Kidney tubule cell (primary cell): ENCODE measurements around the gene NUP88.

Experiments
- DNase-seq: peaks from one replicate; pipeline ENCODE4 v3.0.0-alpha.2; 2018; ENCODE audit warnings: low spot score

NUP88 gene

GRCh38 chr17:5419959-5420653 is 644 bp upstream of the NUP88 start, which contains the start of gene RPAIN:
Gene RPAIN, plus strand, starts transcription at chr17:5420182. Its CDS starts 29 bp downstream, at chr17:5420211.
- peak; percentile 90 for DNase-seq

DNA sequence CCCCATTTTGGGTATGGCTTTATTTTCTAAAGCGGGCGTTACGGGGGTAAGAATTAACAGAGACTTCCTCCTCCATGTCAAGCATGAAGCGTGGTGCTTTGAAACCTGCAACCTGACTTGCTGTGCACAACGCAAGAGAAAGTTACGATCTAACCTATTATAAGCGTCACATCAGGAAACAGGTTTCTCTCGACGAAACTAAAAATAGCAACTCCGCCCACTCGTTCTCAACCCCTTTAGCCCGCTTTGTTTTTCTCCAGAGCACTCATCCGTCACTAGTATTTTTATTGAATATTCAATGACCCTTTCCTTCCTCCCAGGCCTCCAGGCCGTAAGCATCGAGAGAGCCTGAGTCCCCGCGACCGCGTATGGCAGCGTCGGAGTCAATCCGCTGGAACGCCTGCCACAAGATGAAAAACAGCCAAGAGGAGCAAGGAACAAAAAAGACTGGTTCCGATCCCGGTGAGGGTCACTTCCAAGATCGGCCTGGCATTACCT is 555 bp downstream of the NUP88 start:
- DNase-seq, result peak; percentile 88

DNA sequence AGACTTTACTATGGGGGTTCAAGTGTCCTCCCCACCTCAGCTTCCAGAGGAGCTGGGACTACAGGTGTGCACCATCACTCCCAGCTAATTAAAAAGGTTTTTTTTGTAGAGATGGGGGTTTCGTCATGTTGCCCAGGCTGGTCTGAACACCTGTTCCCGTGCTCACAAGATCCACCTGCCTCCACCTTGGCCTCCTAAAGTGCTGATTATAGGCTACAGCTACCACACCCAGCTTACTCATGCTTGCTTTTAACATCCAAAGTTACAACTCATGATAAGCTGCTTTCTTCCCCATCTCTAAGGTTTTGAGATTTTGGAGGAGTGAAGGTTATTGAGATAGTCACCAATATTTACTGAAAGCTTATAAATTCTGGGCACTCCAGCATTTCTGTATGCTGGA is 2.6 kb downstream of the NUP88 start:
- DNase-seq, result no peak

GRCh38 chr17:5413682-5414081 is 5.8 kb downstream of the NUP88 start:
- peak; percentile 68 for DNase-seq

DNA sequence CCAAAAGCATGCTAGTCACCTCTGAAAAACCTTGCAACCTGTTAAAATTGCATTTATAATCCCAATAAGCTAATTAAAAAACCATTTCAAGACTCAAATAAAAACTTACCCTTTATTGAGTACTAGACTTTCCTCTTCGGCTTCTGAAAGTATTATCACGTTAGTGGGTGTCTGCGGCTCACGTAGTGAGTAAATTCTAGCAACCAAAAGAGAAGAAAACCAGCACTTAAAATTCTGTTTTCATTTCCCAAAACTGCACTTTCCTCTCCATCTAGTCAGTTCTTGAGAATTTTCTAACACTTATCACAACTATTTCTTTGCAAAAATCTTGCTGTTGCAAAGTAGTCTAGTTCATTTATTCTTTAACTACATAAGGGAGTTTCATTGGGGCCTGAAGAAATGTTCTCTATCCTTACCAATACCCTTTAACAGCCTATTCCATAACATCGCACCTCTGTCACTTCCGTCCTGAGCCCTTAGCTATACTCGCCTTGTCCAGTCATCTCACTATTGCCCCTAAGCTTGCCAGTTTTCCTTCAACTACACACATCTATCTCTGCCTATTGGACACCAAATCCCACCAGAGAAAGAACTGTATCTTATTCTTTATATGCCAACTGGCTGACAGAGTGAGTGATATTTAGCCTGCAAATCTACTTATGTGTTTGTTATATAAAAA is 8.7 kb downstream of the NUP88 start:
- no peak for DNase-seq

DNA sequence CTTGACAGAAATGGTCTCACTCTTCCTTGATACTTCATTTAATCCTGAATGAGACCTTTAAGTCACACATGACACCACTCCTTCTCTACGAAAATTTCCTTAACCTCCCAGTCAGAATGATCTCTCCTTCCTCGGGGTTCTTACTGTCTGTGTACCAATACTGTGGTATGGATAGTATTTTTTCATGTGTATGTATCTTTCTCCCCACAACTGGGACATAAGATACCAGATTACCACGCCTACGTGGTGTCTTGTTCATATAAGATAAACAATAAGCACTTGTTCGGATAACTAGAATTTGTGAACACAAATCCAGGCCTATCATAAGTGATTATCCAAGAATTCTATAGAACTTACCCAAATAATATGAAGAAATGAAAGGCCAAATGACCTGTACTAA is 11.3 kb downstream of the NUP88 start:
- DNase-seq, result no peak

DNA sequence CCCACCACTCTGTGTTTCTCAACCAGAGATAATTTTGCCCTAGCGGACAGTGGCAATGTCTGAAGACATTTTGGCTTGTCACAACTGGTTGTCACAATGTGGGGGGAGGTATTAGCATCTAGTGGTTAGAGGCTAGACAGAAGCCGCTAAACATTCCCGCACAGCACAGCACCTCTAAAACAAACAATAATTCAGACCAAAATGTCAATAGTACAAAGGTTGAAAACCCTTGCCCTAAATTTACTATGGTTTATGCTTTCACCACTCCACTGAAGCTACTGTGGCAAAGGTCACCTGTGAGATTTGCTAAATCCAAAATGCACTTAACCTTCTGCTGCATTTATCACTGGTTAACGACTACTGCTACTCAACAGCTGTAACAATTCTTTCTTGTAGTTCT is 14.1 kb downstream of the NUP88 start:
- DNase-seq, result no peak

GRCh38 chr17:5399767-5400166 is 19.7 kb downstream of the NUP88 start:
- DNase-seq, result no peak

DNA sequence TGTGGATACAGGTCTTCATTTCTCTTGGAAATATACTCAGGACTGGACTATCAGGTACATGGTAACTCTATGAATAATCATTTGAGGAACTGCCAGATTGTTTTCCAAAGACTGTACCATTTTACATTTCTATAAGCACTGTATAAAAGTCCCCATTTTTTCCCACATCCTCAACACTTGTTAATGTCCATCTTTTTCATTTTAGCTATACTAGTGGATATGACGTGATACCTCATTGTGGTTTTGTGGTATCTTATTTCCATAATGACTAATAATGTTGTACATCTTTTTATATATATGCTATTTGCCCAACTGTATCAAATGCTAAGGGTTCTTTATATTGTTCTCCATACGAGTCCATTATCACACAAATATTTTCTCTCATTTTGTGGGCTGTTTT is 22.9 kb downstream of the NUP88 start:
- DNase-seq, result no peak

DNA sequence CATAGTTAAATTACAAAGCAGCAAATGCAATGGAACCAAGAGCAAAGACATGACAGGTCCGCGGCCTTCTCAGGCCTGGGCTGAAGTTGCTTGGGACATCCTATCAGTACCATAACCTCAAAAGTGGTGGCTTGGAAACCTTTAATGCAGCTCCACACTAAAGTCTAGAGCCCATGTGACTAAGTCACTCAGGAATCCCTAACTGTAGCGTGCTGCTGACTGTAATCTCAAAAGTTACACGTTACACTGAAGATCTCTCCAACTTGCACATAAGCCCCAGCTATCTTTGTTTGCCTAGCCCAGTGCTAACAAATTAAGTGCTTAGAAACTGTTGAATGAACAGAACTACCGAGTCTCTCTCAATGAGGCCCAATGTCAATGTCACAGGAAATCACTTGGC is 27.8 kb downstream of the NUP88 start:
- no peak for DNase-seq

DNA sequence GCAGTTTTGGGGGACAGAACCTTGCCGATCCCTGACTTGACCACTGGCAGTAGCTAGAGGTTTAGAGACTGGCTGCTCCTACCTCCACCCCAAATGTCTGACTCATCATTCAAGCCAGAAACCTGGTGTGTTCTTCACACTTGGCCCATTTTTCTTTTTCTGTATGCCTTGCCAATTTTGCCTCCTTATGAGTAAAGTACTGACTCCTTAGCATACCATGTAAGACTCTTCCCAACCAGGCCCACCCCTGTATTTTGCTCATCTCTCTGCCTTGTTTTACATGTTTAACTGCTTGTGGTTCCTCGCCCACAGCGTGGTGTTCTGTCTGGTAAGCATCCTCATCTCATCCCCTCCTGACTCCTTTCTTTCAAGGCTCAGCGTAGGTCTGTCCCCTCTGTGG is 37.9 kb downstream of the NUP88 start:
- no peak for DNase-seq

DNA sequence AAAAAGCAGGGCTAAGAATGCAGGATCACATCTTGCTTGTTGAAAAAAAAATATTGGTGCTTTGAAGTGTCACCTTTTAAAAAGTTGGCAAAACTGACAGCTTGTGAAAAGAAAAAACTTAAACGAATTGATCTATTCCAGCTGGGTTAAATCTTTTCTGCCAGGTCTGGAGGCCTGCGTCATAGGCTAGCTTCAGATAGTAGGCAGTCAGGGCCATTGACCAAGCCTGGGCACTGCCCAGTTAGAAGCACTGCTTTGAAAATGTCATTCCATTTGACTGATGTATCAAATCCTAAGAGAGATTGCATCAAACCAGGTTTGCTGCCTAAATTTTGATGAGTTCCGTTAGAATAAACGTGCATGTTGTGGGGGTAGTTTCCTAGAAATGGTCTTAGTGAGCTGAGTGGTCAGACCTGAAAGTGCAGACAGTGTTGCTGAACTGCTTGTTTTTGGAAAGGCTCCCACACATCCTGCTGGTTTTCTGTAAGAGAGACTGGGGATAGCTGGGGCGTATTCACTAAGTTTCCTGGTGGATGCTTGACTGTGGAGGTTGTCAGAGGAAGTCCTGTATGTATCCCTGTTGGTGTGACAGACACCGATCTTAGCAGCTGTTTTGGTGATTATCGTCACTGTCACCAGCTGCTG is 38.8 kb downstream of the NUP88 start:
- no peak for DNase-seq

DNA sequence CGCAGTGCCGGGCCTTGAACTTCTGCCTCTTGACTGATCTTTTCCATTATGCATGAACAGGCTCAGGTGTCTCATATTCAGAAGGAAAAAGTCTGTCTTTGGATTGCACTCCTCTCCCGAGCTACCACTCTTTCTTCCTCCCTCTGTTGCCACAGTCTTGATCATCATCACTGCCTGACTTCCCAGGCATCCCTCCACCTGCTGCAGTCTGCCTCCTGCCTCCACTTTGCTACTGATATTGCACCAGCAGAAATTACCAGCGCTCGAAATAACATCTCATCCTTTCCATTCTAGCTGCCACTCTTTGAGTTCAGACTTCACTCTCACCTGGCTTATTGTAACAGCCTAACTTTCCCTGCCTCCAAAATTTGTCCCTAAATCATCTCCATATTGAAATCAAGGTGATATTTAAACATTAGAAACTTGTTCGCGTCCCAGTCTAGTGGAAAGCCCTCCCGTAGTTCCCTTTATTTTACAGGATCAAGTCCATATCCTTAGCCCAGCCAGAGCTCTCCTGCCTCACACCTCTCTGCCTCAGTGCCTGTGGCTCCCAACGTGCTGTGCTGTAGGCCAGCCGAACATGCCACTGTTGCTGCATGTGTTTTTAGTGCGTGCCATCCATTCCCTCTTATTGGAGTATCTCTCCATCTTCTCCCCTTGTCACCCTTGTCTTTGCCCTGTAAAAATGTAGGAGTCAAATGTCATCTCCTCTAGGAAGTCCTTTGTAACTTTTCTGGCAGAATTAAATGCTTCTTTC is 39.9 kb downstream of the NUP88 start:
- no peak for DNase-seq

DNA sequence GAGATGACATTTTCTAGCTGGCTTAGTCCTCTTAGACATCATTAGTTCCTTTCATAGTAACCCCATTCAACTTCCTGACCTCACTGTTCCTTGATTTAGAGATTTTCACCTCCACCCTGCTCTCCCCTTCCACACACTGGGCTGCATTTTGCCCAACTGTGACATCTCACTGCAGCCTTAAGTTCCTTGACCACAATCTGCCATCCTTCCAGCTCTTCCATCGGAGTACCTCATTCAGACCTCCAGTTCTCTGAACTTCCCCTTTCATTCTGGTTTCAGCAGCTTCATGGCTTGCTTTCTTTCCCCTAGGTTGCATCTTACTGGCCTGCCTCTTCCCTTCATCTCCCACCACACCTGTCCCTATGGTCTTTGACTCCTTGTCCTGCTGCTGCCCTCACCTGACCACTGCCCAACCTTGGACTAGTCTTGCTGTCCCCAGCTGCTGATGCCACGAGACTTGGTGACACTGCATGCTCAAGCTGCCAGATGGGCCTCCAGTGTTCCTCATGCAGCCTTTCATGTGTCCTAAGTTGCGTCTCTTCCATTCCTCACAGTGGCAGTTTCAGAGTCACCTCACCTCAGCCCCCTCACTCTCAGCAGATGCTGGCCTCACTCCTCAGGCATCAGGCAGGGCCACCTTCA is 40.8 kb downstream of the NUP88 start:
- DNase-seq, result no peak

DNA sequence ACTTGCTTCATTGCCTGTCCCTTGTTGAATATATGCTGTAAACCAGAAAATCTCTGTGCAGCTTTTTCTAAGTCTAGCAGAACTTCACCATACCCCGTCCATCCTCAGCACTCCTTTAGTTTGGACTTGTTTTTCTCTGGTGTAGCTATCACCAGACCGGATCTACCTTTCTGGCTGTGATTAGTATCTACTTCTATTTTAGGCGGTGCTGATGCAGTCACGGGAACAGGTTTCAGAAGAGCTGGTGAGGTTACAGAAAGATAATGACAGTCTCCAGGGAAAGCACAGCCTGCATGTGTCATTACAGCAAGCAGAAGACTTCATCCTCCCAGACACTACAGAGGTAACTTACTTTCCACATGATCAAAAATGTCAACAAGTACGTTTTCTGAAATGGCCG is 46.4 kb downstream of the NUP88 start:
- no peak for DNase-seq

DNA sequence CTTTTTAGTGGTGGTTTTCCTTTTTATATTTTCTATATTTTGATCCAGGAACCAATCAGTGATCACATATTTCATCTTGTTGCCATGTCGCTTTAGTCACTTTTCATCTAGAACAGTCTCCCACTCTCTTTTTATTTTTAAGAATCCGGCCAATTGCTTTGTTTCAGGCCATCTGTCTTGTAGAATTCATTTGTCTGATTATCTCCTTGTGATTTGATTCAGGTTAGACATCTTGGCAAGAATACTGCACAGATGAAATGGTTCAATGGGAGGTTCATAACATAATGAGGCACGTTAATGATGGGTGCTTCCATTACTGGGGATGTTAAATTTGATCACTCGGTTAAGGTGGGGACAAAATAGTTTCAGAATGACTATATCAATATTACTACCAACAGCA is 49.1 kb downstream of the NUP88 start:
- DNase-seq, result no peak

DNA sequence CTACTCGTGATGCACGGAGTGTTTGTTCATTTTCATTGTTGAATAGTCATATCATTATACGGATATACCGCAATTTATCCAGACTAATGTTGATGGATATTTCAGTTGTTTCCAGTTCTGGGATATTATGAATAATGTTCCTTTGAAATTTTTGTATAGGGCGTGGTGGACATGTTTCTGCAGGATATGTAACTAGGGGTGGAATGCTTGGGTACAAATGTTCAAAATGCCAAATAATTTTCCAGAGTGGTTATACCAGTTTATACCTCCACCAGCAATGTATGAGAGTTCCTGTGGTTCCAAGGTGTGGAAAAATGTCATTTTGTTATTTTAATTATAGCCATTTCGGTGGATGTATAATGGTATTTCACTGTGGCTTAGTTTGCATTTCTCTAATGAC is 53.6 kb downstream of the NUP88 start:
- DNase-seq, result no peak

DNA sequence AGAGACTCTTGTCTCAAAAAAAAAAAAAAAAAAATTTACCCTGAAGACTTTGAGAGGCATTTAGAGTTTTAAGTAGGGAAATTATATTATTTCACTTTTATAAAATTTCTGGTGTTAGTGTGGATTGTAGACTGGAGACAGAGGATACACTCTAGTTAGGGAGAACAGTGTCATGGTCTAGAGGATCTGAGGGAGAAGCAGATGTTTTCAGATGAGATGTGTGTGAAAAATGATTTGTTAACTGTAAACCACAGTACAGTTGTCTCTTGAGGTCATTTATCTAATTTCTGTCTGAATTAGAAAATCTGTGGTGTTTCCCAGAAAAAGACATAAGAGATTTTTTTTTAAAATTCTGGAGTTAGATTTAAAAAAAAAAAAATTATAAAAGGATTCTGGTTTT is 54.8 kb downstream of the NUP88 start:
- no peak for DNase-seq

- peak; percentile 7 for DNase-seq
Observed at GRCh38 chr17:5364156-5364555, 55.3 kb downstream of the NUP88 start.

- no peak for DNase-seq
Observed at GRCh38 chr17:5362162-5362811, 57.2 kb downstream of the NUP88 start.

GRCh38 chr17:5361426-5361825 is 58.0 kb downstream of the NUP88 start:
- no peak for DNase-seq
